MM.1S (cell line): ENCODE data around the gene SRSF2.

ENCODE experiments used
- DNase-seq: peaks from one replicate; pipeline ENCODE4 v3.0.0-alpha.2; 2015
- H2AFZ ChIP-seq: fragments of 300-600 bp; sonication (generic); 2 replicates; pipeline ENCODE4 v1.6.0; 2016; ENCODE audit warnings: antibody characterized with exemption, low read length
- H3F3A ChIP-seq: fragments of 300-600 bp; sonication (generic); 2 replicates; pipeline ENCODE4 v1.6.1; 2016; ENCODE audit warnings: mild to moderate bottlenecking, antibody characterized with exemption, low read length, moderate library complexity, mixed read lengths; ENCODE audit not compliant: insufficient read depth
- H3K27ac ChIP-seq: fragments of 300-600 bp; sonication (generic); 2 replicates; pipeline ENCODE4 v1.5.1; 2016; ENCODE audit warnings: mild to moderate bottlenecking, low read length
- H3K27me3 ChIP-seq: fragments of 300-600 bp; sonication (generic); replicated peaks from 2 replicates; pipeline ENCODE4 v1.6.0; 2016; ENCODE audit warnings: low read length; ENCODE audit not compliant: insufficient read depth
- H3K36me3 ChIP-seq: fragments of 300-600 bp; sonication (generic); replicated peaks from 2 replicates; pipeline ENCODE4 v1.6.1; 2016; ENCODE audit warnings: mild to moderate bottlenecking, low read length, mixed read lengths; ENCODE audit not compliant: insufficient read depth
- H3K4me1 ChIP-seq: fragments of 300-600 bp; sonication (generic); 2 replicates; pipeline ENCODE4 v1.6.1; 2016; ENCODE audit warnings: low read length, mixed read lengths
- H3K4me2 ChIP-seq: fragments of 300-600 bp; sonication (generic); 2 replicates; pipeline ENCODE4 v1.6.0; 2016; ENCODE audit warnings: low read depth, low read length
- H3K4me3 ChIP-seq: fragments of 300-600 bp; sonication (generic); 2 replicates; pipeline ENCODE4 v1.5.1; 2016; ENCODE audit warnings: low read length, mixed read lengths
- H3K79me2 ChIP-seq: fragments of 300-600 bp; sonication (generic); 2 replicates; pipeline ENCODE4 v1.6.1; 2016; ENCODE audit warnings: mixed run types, low read length, mixed read lengths
- H3K9ac ChIP-seq: fragments of 300-600 bp; sonication (generic); 2 replicates; pipeline ENCODE4 v1.6.1; 2016; ENCODE audit warnings: low read length, mixed read lengths
- H3K9me2 ChIP-seq: fragments of 300-600 bp; sonication (generic); replicated peaks from 2 replicates; pipeline ENCODE4 v1.6.1; 2016; ENCODE audit warnings: mild to moderate bottlenecking, low read length, mixed read lengths; ENCODE audit not compliant: insufficient read depth
- H3K9me3 ChIP-seq: fragments of 300-600 bp; sonication (generic); replicated peaks from 2 replicates; pipeline ENCODE4 v1.6.1; 2016; ENCODE audit warnings: mild to moderate bottlenecking, low read length, mixed read lengths; ENCODE audit not compliant: insufficient read depth
- H4K20me1 ChIP-seq: fragments of 300-600 bp; sonication (generic); 2 replicates; pipeline ENCODE4 v1.6.1; 2016; ENCODE audit warnings: mild to moderate bottlenecking, low read length, moderate library complexity, mixed read lengths; ENCODE audit not compliant: insufficient read depth
- EZH2 ChIP-seq: fragments of 300-600 bp; sonication (generic); optimal IDR thresholded peaks from 2 replicates; pipeline ENCODE3; 2017; ENCODE audit warnings: low read depth, mild to moderate bottlenecking, antibody characterized with exemption, low read length, mixed read lengths
- EZH2phosphoT487 ChIP-seq: fragments of 300-600 bp; sonication (generic); IDR thresholded peaks from 2 replicates; pipeline ENCODE4 v1.6.1; 2018; ENCODE audit warnings: antibody characterized with exemption, low read length
- TF ChIP-seq, protein P1 (sequence below): fragments of 300-600 bp; sonication (generic); IDR thresholded peaks from 2 replicates; pipeline ENCODE4 v1.5.1; 2016; ENCODE audit warnings: antibody characterized with exemption, low read length, mixed read lengths

The SRSF2 gene

DNA sequence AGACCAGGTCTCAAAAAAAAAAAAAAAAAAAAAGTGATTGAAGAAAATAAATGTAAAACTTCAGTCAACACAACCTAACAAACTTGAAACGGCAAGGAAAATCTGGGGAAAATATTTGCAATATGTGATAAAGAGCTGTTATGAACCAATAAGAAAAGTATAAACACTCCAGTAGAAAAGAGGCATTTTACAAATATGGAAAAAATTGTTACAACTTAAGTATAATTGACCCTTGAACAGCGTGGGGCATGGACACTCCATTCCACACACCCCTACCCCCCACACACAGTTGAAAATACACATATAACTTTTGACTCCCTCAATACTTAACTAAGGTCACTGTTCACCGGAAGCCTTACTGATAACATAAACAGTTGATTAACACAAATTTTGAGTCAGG is 21.4 kb upstream of the SRSF2 start:
- Histone ChIP-seq H3F3A (no peaks in the 10 kb centered on the region), H3K9me2 (no peaks in the 10 kb centered on the region), H3K9ac (no peak overlapping the region), H3K9me3 (no peaks in the 10 kb centered on the region), H3K79me2 (no peaks in the 10 kb centered on the region), H3K4me3 (no peak overlapping the region), H3K27me3 (no peaks in the 10 kb centered on the region), H3K36me3 (peaks cover 3% of the 10 kb centered on the region; the same call in 1 of the 2 replicates), H4K20me1 (no peaks in the 10 kb centered on the region), H2AFZ (no peak overlapping the region), H3K27ac (no peak overlapping the region), H3K4me1 (peaks cover 2% of the 10 kb centered on the region; the same call in 1 of the 2 replicates), H3K4me2 (no peak overlapping the region)
- no peak for DNase-seq
- TF ChIP-seq EZH2 (no peak), EZH2phosphoT487 (no peak)
- TF ChIP-seq, protein P1, sequence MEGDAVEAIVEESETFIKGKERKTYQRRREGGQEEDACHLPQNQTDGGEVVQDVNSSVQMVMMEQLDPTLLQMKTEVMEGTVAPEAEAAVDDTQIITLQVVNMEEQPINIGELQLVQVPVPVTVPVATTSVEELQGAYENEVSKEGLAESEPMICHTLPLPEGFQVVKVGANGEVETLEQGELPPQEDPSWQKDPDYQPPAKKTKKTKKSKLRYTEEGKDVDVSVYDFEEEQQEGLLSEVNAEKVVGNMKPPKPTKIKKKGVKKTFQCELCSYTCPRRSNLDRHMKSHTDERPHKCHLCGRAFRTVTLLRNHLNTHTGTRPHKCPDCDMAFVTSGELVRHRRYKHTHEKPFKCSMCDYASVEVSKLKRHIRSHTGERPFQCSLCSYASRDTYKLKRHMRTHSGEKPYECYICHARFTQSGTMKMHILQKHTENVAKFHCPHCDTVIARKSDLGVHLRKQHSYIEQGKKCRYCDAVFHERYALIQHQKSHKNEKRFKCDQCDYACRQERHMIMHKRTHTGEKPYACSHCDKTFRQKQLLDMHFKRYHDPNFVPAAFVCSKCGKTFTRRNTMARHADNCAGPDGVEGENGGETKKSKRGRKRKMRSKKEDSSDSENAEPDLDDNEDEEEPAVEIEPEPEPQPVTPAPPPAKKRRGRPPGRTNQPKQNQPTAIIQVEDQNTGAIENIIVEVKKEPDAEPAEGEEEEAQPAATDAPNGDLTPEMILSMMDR, result no peak

GRCh38 chr17:76757256-76757655 is 20.1 kb upstream of the SRSF2 start:
- Histone ChIP-seq H3K4me3 (no peak overlapping the region), H3K79me2 (no peaks in the 10 kb centered on the region), H3K27ac (no peak overlapping the region), H3K9me2 (no peaks in the 10 kb centered on the region), H4K20me1 (no peaks in the 10 kb centered on the region), H3K9ac (no peak overlapping the region), H3K36me3 (peaks cover 3% of the 10 kb centered on the region; the same call in 1 of the 2 replicates), H3F3A (no peaks in the 10 kb centered on the region), H3K27me3 (no peaks in the 10 kb centered on the region), H3K4me2 (no peak overlapping the region), H3K9me3 (no peaks in the 10 kb centered on the region), H3K4me1 (peaks cover 9% of the 10 kb centered on the region), H2AFZ (no peak overlapping the region)
- DNase-seq, result no peak
- TF ChIP-seq EZH2, result no peak
- TF ChIP-seq EZH2phosphoT487, result no peak
- TF ChIP-seq, protein P1, result no peak

- no peak overlapping the region for H3K4me3 ChIP-seq
- H3K9ac ChIP-seq, result no peak overlapping the region
- H3K9me2 ChIP-seq, result no peaks in the 10 kb centered on the region
- DNase-seq, result no peak
- H4K20me1 ChIP-seq, result no peaks in the 10 kb centered on the region
- H3K27ac ChIP-seq, result no peak overlapping the region
- no peaks in the 10 kb centered on the region for H3K9me3 ChIP-seq
- no peak overlapping the region for H3K4me2 ChIP-seq
- H2AFZ ChIP-seq, result no peak overlapping the region
- no peaks in the 10 kb centered on the region for H3K79me2 ChIP-seq
- H3K4me1 ChIP-seq, result peaks cover 9% of the 10 kb centered on the region
- no peaks in the 10 kb centered on the region for H3K27me3 ChIP-seq
- no peaks in the 10 kb centered on the region for H3F3A ChIP-seq
- TF ChIP-seq EZH2phosphoT487, result no peak
- TF ChIP-seq EZH2, result no peak
- TF ChIP-seq, protein P1, result no peak
- H3K36me3 ChIP-seq, result peaks cover 3% of the 10 kb centered on the region; the same call in 1 of the 2 replicates
Measured at GRCh38 chr17:76755285-76755684, 18.2 kb upstream of the SRSF2 start.
